Endodermal cell (in vitro differentiated cells): ENCODE data around the gene HSPD1. TPM values are rescaled to one million over a fixed set of nuclear protein-coding genes. Genes with fewer than 3 reads are reported as not detected.

Source experiments
- DNase-seq: peaks from one replicate; pipeline ENCODE4 v3.0.0-alpha.2; 2017
- H3K27ac ChIP-seq: 2 replicates; pipeline ENCODE4 v1.5.1; 2013; ENCODE audit warnings: mild to moderate bottlenecking, low read depth, low read length, moderate library complexity
- H3K27me3 ChIP-seq: 2 replicates; pipeline ENCODE4 v1.6.1; 2013; ENCODE audit warnings: mild to moderate bottlenecking, low read length, moderate library complexity; ENCODE audit not compliant: insufficient read depth, control insufficient read depth, poor library complexity, severe bottlenecking
- H3K36me3 ChIP-seq: 2 replicates; pipeline ENCODE4 v1.7.0; 2013; ENCODE audit warnings: mild to moderate bottlenecking, low read length, moderate library complexity; ENCODE audit not compliant: control insufficient read depth, insufficient read depth
- H3K4me1 ChIP-seq: one replicate; pipeline ENCODE4 v1.7.0; 2013; ENCODE audit warnings: low read length; ENCODE audit not compliant: control insufficient read depth, insufficient read depth
- H3K4me3 ChIP-seq: 2 replicates; pipeline ENCODE4 v1.5.1; 2013; ENCODE audit warnings: mild to moderate bottlenecking, low read length, moderate library complexity
- H3K9ac ChIP-seq: 2 replicates; pipeline ENCODE4 v1.6.1; 2013; ENCODE audit warnings: mild to moderate bottlenecking, low read length, moderate library complexity; ENCODE audit not compliant: poor library complexity, severe bottlenecking; ENCODE audit errors: extremely low read depth
- H3K9me3 ChIP-seq: 2 replicates; pipeline ENCODE4 v1.6.1; 2013; ENCODE audit warnings: mild to moderate bottlenecking, low read length, moderate library complexity; ENCODE audit not compliant: control insufficient read depth
- H3K27ac Mint-ChIP-seq: 2 replicates; pipeline ENCODE4 v1.8.0; 2020; ENCODE audit warnings: mixed read lengths
- H3K27me3 Mint-ChIP-seq: 2 replicates; pipeline ENCODE4 v1.8.0; 2021; ENCODE audit warnings: mild to moderate bottlenecking, mixed read lengths; ENCODE audit not compliant: insufficient read depth
- H3K36me3 Mint-ChIP-seq: 2 replicates; pipeline ENCODE4 v1.8.0; 2020; ENCODE audit warnings: low read depth, mixed read lengths
- H3K4me1 Mint-ChIP-seq: 2 replicates; pipeline ENCODE4 v1.8.0; 2020; ENCODE audit warnings: mixed read lengths
- H3K4me3 Mint-ChIP-seq: 2 replicates; pipeline ENCODE4 v1.8.0; 2020; ENCODE audit warnings: mild to moderate bottlenecking, moderate library complexity, mixed read lengths
- H3K9me3 Mint-ChIP-seq: 2 replicates; pipeline ENCODE4 v1.8.0; 2020; ENCODE audit warnings: mild to moderate bottlenecking, mixed read lengths
- CTCF ChIP-seq: fragments of 200-600 bp; sonication (generic); conservative IDR thresholded peaks from 2 replicates; pipeline ENCODE4 v1.5.0; 2021; ENCODE audit warnings: antibody characterized with exemption, mild to moderate bottlenecking
- WGBS, 2 experiments: methylation state at CpG; one replicate each; pipeline versions ENCODE4 v1.1.5 to v1.1.7; 2013; ENCODE audit warnings: missing lambda C conversion rate in 2 of 2, mixed read lengths in 1 of 2; ENCODE audit not compliant: insufficient coverage in 1 of 2, insufficient read length in 1 of 2; 5-methylcytosine and 5-hydroxymethylcytosine counted together
- total RNA-seq, 2 donors: library from RNA; stranded (reverse); fragmentation: NEBNext Ultra II Directional in 1 of 2; extraction: Animal tissue kit (Norgen Biotek cat#: 25700) in 1 of 2; gene quantifications; 2 replicates in 1 of 2; 3 replicates in 1 of 2; pipeline ENCODE4 v1.2.1, GENCODE V29; 2021

HSPD1 gene
- total RNA-seq, 2 donors from 2014 or later: 553 to 588 TPM

GRCh38 chr2:197515739-197516392, 16.2 kb upstream of the HSPD1 start, which contains the start of gene MOB4:
Gene MOB4 (plus strand): TSS chr2:197516066. CDS start chr2:197516087, 21 bp downstream.
- 0% methylated on average over 25 to 66 of the region's 66 CpGs for WGBS, 2 experiments
- H3K4me1 ChIP-seq: no peaks in the 10 kb centered on the region
- TF ChIP-seq CTCF: no peak
- Mint-ChIP-seq H3K36me3 (peaks cover 23% of the 10 kb centered on the region), H3K4me3 (peak within 1 kb of the TSS; percentile 84), H3K9me3 (peaks cover 13% of the 10 kb centered on the region), H3K27me3 (no peaks in the 10 kb centered on the region), H3K27ac (peak within 1 kb of the TSS; percentile 97), H3K4me1 (peaks cover 23% of the 10 kb centered on the region)
- no peaks in the 10 kb centered on the region for H3K9me3 ChIP-seq
- peaks cover 12% of the 10 kb centered on the region for H3K36me3 ChIP-seq
- H3K27ac ChIP-seq: peak within 1 kb of the TSS; percentile 67
- H3K9ac ChIP-seq: peak within 1 kb of the TSS; percentile 56
- peak; percentile 99 for DNase-seq
- H3K27me3 ChIP-seq: no peaks in the 10 kb centered on the region
- peak within 1 kb of the TSS; percentile 93 for H3K4me3 ChIP-seq

DNA sequence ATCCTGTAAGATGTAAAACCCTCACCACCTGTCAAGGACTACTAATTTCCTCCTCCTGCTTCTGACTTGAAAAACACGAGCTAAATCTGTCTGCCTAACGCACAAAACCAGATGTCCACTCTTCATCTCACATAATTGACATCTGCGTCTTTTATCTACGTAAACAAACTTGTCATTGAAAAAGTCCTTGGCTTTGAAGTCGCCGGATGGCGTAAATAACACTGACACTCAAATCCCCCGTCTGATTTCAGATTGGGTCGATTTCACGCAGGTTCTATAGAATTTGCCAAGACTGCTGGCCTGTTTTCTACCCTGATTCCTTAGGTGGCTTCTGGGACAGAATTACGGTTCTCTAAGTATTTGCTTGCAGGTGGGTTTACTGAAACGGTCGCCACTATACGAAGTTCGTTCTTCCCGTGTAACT, 15.7 kb upstream of the HSPD1 start:
- Mint-ChIP-seq H3K27me3 (no peaks in the 10 kb centered on the region), H3K27ac (peak overlapping the region; percentile 97), H3K4me1 (peaks cover 23% of the 10 kb centered on the region), H3K4me3 (peak overlapping the region; percentile 84), H3K9me3 (peaks cover 9% of the 10 kb centered on the region), H3K36me3 (peaks cover 18% of the 10 kb centered on the region)
- H3K36me3 ChIP-seq: peaks cover 9% of the 10 kb centered on the region
- peak overlapping the region; percentile 93 for H3K4me3 ChIP-seq
- no peak for DNase-seq
- no peaks in the 10 kb centered on the region for H3K27me3 ChIP-seq
- no peaks in the 10 kb centered on the region for H3K9me3 ChIP-seq
- peak overlapping the region; percentile 50 for H3K9ac ChIP-seq
- peak overlapping the region; percentile 67 for H3K27ac ChIP-seq
- 19 to 20% methylated on average over 16 of the region's 16 CpGs for WGBS, 2 experiments
- H3K4me1 ChIP-seq: no peaks in the 10 kb centered on the region
- no peak for TF ChIP-seq CTCF

GRCh38 chr2:197514754-197515153, 15.1 kb upstream of the HSPD1 start:
- no peak overlapping the region for H3K9ac ChIP-seq
- TF ChIP-seq CTCF: no peak
- no peaks in the 10 kb centered on the region for H3K27me3 ChIP-seq
- Mint-ChIP-seq H3K4me1 (peaks cover 23% of the 10 kb centered on the region), H3K4me3 (peak overlapping the region; percentile 84), H3K27me3 (no peaks in the 10 kb centered on the region), H3K36me3 (peaks cover 13% of the 10 kb centered on the region), H3K27ac (peak overlapping the region; percentile 97), H3K9me3 (peaks cover 5% of the 10 kb centered on the region)
- H3K36me3 ChIP-seq: peaks cover 4% of the 10 kb centered on the region
- no peaks in the 10 kb centered on the region for H3K9me3 ChIP-seq
- no peak overlapping the region for H3K27ac ChIP-seq
- H3K4me3 ChIP-seq: peak overlapping the region; percentile 93
- DNase-seq: no peak
- WGBS, 2 experiments: 81 to 85% methylated on average over 2 to 3 of the region's 3 CpGs
- no peaks in the 10 kb centered on the region for H3K4me1 ChIP-seq
